Heart left ventricle (tissue), 13 donors: Measurements from ENCODE around the gene ADCY3.

Source experiments
- CTCF ChIP-seq, 12 donors: fragments of 200-600 bp; sonication (generic) in 4 of 12; IDR thresholded peaks; one replicate each; pipeline versions ENCODE4 v1.5.0 to v1.8.0; 2018 to 2022; ENCODE audit warnings: antibody characterized with exemption in 12 of 12, mild to moderate bottlenecking in 5 of 12
- POLR2A ChIP-seq, 2 donors: fragments of 450-650 bp; IDR thresholded peaks; one replicate each; pipeline ENCODE4 v1.6.1; 2017; ENCODE audit warnings: antibody characterized with exemption in 2 of 2, mild to moderate bottlenecking in 2 of 2, moderate library complexity in 2 of 2
- donor health status: ischemic (EF 13 %, LVEDD 7.1; RV severe dilation, severe dysfunction).
- donor health status: DM: no; HTN: yes; CAD: no.
- donor health status: DM: no; HTN: no; CAD: no.
- donor health status: ischemic (EF 25% LVEDD 6.9; RV normal size, moderate dysfunction).
- donor health status: ischemic (EF 25% LVEDD 5.7; RV mildly dilated, moderate dysfunction).
- donor health status: ischemic (EF 35%, LVEDD 5.7; RV mildly dilated, moderate dysfunction).
- donor health status: nonischemic (EF 11% LVEDD 7.7; RV severe dilation, severe dysfunction).
- donor health status: DM: yes; HTN: yes; CAD: no.
- donor health status: PGD.
- donor health status: ischemic (EF 29% LVEDD 5.4; RV normal size, mild dysfunction).
- donor health status: nonischemic (EF 23%, LVEDD 6.1; RV moderate dilation, normal function).

DNA sequence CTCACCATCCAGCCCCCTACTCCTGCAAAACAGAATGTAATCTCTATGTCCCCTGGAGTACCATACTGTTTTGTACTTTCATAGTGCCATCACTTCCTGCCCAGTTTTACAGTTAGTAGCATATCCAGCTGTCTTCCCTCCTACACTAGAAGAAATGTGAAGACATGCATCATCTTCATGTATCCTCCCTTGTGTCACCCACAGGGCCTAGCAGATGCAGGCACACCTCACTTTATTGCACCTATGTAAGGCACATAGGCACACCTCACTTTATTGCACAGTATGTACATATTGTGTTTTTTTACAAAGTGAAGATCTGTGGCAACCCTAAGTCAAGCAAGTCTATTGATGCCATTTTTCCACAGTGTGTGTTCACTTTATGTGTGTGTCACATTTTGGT lies 39.7 kb upstream of the ADCY3 start:
- TF ChIP-seq CTCF (IDR thresholded peaks at IDR 0.05): no peak
- no peak for TF ChIP-seq POLR2A (IDR thresholded peaks at IDR 0.05)
